Bronchial epithelial cell (primary cell): ENCODE results near the gene BRD1. TPM values are rescaled to one million over a fixed set of nuclear protein-coding genes. Genes with fewer than 3 reads are reported as not detected.

Experiments
- DNase-seq: peaks from one replicate; pipeline ENCODE4 v3.0.0-alpha.2; 2010; ENCODE audit warnings: low read depth
- FAIRE-seq: peaks from 2 replicates; lab custom pipeline; 2011; peaks lifted over from hg19 to GRCh38; lab: Jason Lieb, UNC
- H3K27me3 ChIP-seq: 2 replicates; pipeline ENCODE4 v1.5.1; 2011; ENCODE audit warnings: low read length; ENCODE audit not compliant: control insufficient read depth, insufficient read depth
- H3K36me3 ChIP-seq: 2 replicates; pipeline ENCODE4 v1.5.1; 2011; ENCODE audit warnings: low read length; ENCODE audit not compliant: control insufficient read depth, insufficient read depth
- H3K4me3 ChIP-seq: 2 replicates; pipeline ENCODE4 v1.5.1; 2011; ENCODE audit warnings: mild to moderate bottlenecking, low read depth, low read length, control low read depth
- total RNA-seq: library from RNA; depleted of rRNA; stranded (reverse); fragments of >200 nt; gene quantifications from 2 replicates; pipeline ENCODE4 v1.2.1, GENCODE V29; 2014
- TF ChIP-seq, protein P1 (sequence below): IDR thresholded peaks from 2 replicates; pipeline ENCODE4 v1.5.1; 2011; ENCODE audit warnings: mild to moderate bottlenecking, moderate library complexity, low read length, control low read depth, inconsistent platforms; ENCODE audit not compliant: insufficient read depth, severe bottlenecking

BRD1 gene
- total RNA-seq, 1 donor from 2014 or later, result 18.2 TPM

DNA sequence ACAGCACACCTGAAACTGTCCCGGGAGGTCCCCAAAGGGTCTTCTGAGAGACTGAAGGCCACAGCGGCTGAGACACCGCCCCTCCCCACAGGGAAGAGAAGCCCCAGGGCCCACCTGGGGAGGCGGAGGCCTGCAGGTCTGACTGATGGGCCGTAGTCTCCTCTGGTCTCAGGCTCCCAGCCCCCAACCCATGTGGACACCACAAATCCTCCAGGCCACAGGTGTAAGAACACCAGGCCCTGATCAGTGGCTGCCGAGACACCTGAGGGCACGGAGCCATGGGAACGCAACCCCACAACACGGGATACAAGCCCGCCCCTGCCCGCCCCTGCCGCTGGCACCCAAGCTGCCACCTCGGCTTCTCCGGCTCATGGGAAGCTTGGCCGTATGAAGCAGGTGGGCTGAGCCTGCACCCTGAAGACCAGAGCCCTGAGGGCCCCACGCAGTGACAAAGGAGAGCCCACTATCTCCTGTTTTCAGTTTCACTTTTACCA is 46.3 kb downstream of the BRD1 start:
- FAIRE-seq, result no peak
- Histone ChIP-seq H3K4me3 (no peak overlapping the region), H3K27me3 (no peaks in the 10 kb centered on the region), H3K36me3 (peaks cover 18% of the 10 kb centered on the region)
- no peak for DNase-seq
- TF ChIP-seq, protein P1, sequence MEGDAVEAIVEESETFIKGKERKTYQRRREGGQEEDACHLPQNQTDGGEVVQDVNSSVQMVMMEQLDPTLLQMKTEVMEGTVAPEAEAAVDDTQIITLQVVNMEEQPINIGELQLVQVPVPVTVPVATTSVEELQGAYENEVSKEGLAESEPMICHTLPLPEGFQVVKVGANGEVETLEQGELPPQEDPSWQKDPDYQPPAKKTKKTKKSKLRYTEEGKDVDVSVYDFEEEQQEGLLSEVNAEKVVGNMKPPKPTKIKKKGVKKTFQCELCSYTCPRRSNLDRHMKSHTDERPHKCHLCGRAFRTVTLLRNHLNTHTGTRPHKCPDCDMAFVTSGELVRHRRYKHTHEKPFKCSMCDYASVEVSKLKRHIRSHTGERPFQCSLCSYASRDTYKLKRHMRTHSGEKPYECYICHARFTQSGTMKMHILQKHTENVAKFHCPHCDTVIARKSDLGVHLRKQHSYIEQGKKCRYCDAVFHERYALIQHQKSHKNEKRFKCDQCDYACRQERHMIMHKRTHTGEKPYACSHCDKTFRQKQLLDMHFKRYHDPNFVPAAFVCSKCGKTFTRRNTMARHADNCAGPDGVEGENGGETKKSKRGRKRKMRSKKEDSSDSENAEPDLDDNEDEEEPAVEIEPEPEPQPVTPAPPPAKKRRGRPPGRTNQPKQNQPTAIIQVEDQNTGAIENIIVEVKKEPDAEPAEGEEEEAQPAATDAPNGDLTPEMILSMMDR, result no peak

DNA sequence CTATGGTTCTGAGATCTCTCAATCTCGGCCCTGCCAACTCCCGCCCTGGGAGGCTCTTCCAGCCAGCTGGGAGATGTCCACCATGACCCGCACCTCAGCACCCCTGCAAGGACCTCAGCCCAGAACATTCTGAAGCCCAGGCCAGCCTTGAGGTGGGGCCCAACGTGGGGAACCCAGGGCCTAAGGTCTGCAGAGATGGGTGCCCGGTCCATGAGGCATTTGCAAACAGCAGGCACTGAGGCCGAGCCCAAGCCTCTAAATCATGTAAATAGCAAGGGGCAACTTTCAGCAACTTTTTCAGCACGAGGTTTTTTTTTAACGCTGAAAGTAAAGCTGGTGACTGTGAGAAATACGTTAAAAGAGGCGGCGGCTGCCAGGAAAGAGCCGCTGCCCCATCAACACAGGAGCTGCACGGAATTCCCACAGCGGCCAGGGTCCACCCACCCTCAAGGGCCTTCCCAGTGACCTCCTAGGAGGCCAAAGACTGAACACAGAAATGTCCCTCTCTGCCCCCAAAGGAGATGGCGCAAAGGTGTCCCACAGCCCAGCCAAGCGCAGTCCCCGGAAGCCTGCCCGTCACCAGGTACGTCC is 46.9 kb downstream of the BRD1 start:
- DNase-seq (no peak), FAIRE-seq (no peak)
- Histone ChIP-seq H3K27me3 (no peaks in the 10 kb centered on the region), H3K36me3 (peaks cover 17% of the 10 kb centered on the region), H3K4me3 (no peak overlapping the region)
- TF ChIP-seq, protein P1, result no peak

- TF ChIP-seq, protein P1, result no peak
- no peak overlapping the region for H3K4me3 ChIP-seq
- peaks cover 18% of the 10 kb centered on the region for H3K36me3 ChIP-seq
- FAIRE-seq (no peak), DNase-seq (no peak)
- H3K27me3 ChIP-seq, result no peaks in the 10 kb centered on the region
Measured at GRCh38 chr22:49779853-49780697, 47.6 kb downstream of the BRD1 start.

DNA sequence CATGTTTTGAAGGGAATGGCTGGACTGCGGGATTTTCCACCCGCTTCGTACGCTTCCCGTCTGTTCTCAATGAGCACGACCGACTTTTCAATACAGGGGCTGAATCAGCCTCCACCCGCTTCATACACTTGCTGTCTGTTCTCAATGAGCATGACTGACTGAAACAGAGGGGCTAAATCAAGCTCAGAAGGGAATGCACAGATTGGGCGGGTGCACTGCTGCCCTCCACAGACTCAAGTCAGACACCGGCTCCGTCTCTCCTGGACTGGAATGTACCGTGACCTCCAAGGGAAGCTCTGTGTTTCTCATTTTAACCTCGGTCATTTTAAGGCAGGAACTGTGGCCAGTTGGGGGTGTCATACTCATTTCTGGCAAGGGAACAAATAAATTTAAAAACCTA is 48.5 kb downstream of the BRD1 start:
- FAIRE-seq, result no peak
- DNase-seq, result no peak
- Histone ChIP-seq H3K4me3 (no peak overlapping the region), H3K36me3 (peaks cover 24% of the 10 kb centered on the region), H3K27me3 (no peaks in the 10 kb centered on the region)
- TF ChIP-seq, protein P1, result no peak

GRCh38 chr22:49777569-49778249 is 50.0 kb downstream of the BRD1 start:
- no peak overlapping the region for H3K4me3 ChIP-seq
- TF ChIP-seq, protein P1, result no peak
- FAIRE-seq (no peak), DNase-seq (no peak)
- H3K36me3 ChIP-seq, result peaks cover 23% of the 10 kb centered on the region
- no peaks in the 10 kb centered on the region for H3K27me3 ChIP-seq
